Metanephros (tissue), 1 donor: ENCODE data around the gene PTCHD4. TPM values are rescaled to one million over a fixed set of nuclear protein-coding genes. Genes with fewer than 3 reads are reported as not detected.

ENCODE experiments used
- total RNA-seq: library from RNA; depleted of rRNA; stranded (reverse); fragments of >200 nt; gene quantifications from one replicate; pipeline ENCODE4 v1.2.3, GENCODE V29; 2014

The PTCHD4 gene
- 2.1 TPM for total RNA-seq

DNA sequence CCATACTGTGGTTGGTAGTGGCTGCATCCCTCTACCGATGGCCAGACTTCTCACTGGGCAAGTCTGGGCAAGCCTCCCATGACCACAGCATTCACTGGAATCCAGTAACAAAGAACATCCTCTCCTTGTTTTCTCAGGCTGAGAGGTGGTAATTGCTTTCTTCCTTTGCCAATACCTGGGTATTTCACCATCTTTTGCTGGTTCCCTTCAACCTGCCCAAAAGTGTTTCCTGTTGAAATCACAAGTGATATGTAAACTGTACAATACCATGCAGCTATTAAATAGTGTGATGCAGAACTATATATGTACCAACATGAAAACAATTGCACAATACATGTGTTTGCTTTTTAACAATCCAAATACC is at the start of gene PTCHD4:
Gene PTCHD4 (minus strand): TSS at position 55 of the 364 bp plus-strand sequence. CDS start 42,240 bp downstream, outside the sequence.

